ENCODE measurements around the gene KCNJ12.
"Not testable (repeated sequence)": the region's sequence is repeated elsewhere in the genome, so short reads cannot be mapped to it uniquely, and the experiment has no call there.

The KCNJ12 gene

DNA sequence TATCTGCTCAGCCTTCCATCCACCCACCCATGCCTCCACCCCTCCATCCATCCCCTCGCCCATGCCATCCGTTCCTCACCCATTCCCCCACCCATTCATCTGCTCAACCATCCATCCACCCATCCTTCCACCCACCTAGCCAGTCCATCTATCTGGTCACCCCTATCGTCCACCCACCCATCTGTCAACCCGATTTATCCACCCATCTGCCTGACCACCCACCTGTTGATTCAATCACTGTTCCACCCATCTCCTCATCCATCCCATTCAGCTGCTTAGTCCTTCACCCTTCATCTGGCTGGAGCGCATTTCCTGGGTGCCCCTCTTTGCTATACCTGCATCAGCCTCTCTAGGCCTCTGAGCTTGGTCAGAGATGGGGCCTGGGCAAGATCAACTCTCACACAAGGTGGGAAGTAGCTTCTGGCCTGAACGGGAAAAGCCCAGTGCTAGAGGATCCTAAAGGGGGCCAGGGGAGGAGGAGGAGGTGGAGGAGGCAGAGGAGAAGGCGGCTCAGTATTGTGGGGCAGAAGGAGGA, 32.7 kb downstream of the KCNJ12 start:
- DNase-seq = not testable (repeated sequence)

DNA sequence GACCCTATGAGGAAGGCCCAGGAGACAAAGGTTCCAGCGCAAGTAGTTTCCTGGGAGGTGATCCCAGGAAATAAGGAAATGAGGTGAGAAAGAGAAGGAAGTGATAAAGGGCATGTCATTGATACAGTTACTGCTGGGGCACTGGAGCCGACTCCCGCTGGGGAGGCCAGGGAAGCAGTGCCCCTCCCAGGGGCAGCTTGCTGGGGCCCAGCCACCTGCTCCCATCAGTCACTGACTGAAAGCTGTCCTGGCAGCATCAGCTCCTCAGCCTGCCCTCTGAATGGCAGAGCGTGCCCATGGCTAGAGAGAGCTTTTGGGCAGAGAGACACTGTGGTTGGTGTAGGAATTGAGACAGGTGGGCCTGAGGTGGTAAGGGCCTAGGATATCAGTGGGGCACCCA, 33.2 kb downstream of the KCNJ12 start:
- DNase-seq = not testable (repeated sequence)

DNA sequence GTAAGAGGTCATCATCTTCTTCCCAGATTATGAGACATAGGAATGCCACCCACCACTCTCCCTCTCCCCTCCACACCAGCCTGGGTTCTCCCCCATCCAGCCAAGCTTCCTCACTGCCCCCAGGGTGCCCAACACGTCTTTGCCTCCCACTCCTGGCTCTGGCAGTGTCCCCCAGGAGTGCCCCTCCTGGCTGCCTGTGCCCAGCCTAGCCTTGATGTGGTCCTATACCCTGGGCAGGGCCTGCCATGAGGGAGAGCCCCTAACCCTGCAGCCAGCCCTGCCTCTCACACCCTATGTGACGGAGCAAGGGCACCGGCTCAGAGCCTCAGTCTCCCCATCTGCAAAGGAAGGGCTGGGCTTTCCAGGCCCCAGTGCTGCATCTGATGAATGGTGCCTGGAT, 33.8 kb downstream of the KCNJ12 start:
- DNase-seq = not testable (repeated sequence)

DNA sequence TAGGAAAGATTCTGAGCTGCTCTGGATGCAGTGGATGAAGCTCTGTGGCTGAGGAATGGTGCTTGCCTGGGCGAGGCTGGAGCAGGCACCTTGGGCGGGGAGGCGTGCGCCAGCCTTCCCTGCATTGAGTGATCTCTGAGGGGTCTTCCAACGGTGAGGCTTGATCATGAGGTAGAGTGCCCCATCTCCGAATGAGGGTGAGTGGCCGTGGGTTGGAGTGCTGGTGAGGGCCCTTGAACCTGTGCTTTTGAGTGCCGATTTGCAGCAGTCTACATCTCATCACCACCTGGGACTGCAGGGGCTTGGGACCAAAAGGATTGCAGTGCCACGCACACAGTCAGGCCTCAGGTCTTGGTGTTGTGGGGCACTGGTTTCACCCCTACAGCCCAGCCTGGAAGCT, 34.2 kb downstream of the KCNJ12 start:
- DNase-seq = not testable (repeated sequence)

DNA sequence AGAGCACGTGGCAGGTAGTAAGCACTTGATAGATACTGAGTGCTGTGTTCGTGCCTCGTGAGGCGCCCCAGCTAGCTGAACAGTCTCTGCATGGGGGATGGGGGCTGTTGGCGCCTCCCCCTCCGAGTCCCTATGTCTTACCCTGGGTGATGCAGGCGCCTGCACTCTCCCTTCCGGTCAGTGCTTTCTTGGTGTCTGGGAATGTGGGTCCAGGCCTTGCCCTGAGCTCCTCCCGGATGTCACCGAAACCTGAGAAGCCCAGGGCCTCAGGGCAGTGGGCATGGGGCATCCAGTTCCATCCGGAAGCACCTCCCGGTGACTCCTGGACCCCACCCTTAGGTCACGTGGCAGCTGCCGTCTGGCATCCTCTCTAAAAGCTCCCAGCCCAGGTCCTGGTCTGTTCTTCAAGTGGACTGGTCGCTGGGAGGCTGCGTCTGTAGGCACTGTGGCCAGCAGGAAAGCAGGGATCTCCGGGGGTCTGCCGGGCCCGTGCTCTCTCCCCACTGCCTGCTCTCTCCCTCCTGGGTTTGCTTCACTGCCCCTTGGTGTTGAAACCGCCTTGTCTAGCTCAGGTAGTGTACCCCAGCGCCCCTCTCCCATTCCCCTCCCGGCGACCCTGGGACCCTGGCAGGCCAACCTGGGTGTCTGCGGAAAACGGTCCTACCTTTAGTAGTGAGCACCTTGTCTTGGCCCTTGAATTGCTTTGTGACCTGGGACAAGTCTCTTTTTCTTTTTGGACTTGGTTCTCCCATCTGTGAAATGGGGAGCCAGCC, 34.9 kb downstream of the KCNJ12 start:
- DNase-seq = not testable (repeated sequence)

DNA sequence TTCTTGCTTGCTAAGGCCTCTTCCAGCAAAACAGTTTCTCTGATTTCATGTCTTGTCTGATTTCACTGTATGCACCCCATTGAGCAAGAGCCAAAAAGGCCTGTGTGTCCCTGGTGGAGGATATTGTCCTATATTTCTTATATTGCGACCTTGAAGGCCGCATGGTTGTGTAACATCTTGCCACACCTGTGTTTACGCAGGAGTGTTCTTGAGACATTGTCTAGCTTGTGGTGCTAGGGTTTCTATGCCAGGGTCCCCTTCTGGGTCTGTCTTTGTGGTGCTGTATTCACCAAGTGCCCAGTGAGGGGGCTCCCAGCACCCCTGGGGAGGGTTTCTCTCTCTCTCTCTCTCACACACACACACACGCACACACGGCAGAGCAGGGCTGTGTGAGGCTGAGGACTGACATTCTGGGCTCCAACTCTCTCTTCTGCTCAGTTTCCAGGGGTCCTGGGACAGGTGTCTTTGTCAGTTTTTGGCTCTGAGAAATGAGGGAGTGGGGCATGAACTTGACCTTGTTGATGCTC, 35.6 kb downstream of the KCNJ12 start:
- DNase-seq = not testable (repeated sequence)

DNA sequence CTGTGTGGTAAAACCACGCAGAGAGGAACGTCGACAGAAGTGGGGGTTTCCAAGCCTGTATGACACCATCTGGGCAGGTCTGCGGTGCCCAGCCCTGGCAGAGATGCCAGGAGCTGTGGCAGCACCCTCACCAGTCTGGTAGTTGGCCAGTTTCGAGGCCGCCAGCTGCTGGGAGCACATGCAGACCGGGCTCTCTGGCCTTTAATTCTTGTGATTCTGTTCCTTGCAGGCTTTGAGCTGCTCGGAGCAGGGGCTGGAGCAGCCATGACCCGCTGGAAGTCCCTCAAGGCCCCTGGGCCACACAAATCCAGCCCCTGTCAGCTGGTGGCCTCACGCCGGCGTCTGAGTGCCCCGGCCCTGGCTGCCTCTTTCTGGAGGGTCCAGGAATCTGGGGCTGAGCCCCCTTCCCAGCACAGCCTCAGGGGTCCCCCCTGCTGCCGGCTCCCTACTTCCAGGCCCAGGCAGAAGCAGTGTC, 36.1 kb downstream of the KCNJ12 start:
- not testable (repeated sequence) for DNase-seq

DNA sequence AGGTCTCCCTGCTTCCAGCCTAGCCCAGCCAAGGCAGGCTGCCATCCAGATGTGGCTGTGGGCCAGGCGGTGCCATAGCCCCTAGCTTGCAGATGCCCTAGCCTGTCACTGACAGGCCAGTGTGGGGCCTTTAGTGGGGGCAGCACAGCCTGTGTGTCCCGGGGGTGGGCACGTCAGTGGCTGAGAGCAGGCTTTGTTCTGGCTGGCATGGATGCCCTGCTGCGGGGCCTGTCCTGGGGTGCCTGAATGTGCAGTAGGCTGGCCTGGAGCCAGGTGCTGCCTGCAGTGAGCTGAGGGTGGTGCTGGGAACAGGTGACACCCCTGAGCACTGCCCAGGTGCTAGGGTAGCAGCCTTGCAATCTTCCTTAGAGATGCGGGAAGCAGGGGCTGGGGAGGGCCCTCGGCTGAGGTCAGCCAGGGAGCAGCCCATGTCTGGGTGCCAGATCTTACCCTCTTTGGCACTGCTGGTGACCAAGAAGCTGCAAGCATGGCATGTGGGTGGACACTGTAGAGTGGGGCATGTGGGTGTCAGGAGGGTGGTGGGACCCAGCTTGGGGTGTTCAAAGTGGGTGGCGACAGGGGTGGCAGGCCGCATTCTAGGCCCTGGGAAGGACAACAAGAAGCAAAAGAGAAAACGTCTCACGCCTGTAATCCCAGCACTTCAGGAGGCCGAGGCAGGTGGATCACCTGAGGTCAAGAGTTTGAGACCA, 37.6 kb downstream of the KCNJ12 start:
- DNase-seq = not testable (repeated sequence)

DNA sequence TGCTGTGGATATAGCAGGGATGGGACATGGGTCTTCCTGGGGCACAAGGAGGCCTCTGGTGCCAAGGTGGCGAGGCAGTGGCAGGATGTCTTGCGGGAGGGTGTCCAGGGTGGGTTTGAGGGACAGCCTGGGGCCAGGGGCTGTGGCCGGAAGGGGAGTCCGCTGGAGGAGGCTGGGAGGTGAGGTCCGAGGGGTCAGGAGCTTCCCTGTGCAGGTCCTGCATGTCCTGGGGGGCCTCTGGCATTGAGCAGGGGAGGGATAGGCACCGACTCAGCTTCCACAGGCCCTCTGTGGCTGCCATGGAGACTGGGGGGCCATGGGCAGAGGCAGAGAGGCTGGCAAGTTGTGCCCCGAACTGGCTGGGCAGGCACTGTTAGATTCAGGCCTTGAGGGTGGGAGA, 38.5 kb downstream of the KCNJ12 start:
- not testable (repeated sequence) for DNase-seq

DNA sequence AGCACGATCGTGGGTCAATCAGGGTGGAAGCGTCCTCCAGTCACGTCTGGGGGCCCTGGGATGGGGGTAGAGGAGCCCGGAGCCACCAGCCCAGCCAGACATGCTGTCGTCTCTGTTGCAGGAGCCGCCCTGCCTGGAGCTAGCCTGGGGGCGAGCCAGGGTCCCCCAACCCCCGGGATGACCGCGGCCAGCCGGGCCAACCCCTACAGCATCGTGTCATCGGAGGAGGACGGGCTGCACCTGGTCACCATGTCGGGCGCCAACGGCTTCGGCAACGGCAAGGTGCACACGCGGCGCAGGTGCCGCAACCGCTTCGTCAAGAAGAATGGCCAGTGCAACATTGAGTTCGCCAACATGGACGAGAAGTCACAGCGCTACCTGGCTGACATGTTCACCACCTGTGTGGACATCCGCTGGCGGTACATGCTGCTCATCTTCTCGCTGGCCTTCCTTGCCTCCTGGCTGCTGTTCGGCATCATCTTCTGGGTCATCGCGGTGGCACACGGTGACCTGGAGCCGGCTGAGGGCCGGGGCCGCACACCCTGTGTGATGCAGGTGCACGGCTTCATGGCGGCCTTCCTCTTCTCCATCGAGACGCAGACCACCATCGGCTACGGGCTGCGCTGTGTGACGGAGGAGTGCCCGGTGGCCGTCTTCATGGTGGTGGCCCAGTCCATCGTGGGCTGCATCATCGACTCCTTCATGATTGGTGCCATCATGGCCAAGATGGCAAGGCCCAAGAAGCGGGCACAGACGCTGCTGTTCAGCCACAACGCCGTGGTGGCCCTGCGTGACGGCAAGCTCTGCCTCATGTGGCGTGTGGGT, 39.2 kb downstream of the KCNJ12 start:
- DNase-seq = not testable (repeated sequence)

DNA sequence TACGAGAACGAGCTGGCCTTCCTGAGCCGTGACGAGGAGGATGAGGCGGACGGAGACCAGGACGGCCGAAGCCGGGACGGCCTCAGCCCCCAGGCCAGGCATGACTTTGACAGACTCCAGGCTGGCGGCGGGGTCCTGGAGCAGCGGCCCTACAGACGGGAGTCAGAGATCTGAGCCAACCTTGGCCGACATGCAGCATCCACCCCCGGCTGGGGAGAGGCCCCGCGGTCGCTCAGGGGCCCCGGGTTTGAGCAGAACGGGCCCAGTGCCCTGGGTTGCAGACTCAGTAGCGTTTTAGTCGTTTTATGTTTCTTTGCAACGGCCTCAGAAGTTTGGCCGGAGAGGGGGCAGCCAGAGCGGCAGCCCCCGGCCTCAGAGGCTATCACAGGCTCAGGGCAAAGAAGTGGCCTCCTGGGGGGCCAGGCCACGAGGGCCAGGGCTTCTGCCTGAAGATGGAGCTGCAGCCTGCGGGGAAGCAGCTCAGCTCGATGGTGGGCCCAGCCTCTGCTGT, 40.4 kb downstream of the KCNJ12 start:
- not testable (repeated sequence) for DNase-seq

DNA sequence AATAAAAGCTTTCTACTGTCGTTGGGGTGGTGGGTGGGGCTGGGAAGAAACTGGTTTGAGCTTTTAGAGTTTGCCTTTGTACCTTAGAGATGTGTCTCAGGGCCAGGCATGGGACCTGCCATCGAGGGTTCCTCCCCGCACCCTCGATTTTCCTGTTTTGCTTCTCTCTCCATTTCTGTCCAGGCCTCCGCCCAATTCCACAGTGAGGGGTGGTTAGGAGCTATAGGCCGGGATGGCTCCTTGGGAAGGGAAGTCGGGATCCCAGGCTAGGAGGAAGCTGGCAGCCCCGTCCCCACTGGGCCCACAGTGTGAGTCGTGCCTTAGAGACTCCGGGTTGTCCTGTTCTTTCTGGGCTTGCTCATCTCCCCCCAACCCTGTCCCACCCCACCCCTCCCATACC, 41.2 kb downstream of the KCNJ12 start:
- not testable (repeated sequence) for DNase-seq

DNA sequence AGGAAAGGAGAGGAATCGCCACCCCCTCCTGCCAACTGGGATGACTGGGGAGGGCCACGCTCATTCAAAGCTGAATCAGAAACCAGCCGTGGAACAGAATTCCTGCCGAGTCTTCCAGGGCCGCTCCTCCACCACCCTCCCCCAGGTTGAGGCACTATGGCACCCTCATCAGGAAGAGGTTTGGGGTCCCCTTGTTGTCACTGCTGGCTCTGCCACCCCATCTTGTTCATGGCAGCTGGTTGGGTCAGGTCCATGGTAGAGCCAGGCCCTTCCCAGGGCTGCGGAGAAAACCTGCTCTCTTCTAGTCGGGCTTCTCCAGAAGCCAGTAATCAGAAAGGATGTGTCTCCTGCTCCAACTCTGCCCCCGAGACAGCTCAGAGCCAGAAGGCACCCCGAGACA, 41.8 kb downstream of the KCNJ12 start:
- no peak for DNase-seq

DNA sequence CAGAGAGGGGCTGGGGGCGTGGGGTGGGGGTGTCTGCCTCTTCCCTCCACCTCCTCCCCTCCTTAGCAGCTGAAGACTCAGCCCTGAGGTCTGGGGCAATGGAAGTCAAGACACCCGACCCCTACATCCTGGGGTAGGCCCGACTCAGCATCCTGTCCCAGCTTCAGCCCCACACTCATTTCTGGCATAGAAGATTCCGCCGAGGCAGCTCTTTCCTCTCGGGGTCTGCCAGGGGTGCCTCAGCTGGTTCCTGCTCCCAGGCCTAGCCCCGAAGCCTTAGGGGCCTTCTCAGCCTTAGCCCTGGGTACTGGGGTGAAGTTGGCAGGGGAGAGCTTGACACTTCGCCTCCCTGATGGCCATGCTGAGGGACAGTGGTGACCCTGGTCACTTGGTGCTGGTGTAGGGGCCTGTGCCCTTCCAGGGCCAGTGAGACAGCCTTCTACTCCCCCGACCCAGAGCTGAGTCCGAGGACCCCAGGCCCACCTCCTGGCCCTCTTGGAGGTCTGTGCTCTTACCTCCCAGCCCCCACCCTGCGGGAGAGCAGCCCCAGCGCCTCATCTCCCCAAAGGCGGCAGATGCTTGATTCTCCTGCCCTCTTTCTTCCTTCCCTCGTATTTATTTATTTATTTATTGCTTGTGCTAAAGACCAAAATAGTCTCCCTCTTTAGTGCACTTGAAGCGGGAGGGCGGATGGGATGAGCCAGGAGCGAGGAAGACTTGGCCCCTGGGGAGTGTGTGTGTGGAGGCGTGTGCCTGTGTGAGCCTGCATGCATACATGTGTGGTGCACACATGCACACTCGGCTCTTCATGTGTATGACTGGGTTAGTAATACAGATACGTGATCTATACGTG, 42.5 kb downstream of the KCNJ12 start:
- no peak for DNase-seq

DNA sequence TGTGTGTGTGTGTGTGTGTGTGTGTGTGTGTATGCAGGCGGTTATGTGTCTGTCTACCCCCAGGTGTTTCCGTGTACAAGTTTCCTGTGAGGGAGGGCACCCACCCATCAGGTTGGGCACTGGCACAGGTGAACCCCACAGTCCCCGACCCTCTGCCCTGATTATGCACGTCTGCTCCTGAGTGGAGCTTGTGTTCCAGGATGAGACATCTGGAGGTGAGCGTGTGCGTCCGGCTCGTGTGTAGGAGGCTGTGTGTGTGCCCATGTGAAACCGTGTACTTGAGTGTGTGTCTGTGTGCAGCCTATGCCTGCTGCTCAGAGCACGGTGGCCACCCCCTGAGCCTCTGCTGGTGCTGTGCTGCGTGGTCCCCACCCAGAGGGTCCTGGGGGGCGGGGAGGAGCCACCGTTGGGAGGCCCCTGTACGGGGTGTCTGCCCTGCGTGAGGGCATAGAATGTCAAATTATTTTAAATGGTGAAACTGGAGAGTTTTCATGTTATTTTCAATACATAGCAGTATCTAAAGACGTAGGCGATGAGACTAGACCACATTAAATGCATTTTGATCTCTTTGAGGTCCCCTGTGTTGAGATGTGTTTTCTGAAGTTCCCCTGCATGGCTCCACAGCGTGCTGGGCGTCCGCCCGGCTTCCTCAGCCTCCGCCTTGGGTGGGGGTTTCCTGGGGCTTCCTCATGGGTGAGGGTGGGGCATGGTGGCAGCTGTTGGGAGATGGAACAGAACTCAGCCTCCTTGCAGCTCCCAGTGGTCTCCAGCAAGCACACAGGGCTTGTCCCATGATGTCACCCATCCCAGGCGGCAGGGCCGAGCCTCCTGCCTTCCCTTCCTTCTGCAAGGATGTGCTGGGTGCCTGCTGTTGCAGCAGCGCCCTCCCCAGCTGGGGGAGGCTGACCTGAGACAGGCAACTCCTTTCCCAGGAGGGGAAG, 43.4 kb downstream of the KCNJ12 start:
- DNase-seq = no peak

DNA sequence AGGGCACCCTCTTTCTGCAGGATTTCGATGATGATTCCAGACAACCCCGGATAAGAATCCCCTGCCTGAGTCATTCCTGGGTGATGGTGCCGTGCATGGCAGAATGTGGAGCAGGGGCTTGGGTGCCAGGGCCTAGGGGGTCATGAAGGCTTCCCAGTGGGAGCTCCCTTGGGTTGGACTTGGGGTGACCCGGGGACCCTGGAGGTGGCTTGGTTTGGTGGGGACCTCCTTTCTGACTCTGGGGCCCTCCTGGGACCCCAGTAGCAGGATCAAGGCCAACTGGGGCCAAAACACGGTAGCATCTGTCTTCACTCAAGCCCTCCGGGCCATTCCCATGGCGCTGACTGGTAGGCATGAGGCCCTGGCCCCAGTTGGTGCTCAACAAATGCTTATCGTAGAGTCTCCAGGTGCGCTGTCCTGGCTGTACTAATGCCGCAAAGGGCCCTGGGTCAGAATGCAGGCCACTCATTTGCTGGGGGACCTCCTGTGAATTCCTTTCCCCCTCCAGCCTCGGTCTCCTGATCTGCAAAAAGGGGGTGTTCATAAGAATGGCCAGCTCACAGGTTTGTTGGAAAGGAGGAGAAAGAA, 44.4 kb downstream of the KCNJ12 start:
- DNase-seq = not testable (repeated sequence)

DNA sequence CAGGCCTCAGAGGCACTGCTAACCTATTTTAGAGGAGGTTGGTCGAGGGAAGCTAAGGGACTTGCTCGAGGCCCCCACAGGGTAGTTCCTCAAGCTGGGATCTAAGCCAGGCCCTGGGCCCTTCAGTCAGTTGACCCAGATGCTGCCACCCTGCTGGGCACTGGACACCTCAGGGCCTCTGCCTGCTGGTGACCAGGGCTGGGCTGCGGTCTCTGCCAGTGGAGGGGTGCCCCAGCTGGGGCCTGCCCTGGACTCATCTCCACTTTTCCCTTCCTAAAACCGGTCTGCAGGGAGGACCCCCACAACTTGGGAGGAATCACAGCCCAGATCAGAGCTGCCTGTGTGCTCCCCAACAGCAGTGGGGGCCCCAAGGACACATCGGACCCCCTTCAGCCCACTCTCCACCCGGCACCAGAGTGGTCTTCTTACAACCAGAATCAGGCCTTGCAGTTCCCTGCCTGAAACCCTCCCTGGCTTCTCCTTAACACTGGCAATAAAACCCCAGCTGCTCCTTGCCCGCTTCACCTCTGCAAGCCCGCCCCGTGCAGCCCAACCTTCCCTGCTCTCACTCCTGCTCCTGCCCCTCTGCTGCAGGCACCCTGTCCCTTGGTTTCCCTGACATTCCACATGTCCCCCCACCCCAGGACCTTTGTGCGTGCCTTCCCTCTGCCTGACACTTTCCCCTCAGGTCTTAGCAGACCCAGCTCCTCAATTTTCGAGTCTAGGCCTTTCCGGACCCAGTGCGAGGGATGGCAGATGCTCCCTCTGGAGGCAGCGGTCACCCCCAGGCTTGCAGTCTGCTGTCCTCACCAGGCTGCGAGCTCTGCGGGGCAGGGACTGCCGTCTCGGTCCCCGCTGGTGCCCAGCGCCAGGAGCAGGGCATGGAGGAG, 45.5 kb downstream of the KCNJ12 start:
- not testable (repeated sequence) for DNase-seq

DNA sequence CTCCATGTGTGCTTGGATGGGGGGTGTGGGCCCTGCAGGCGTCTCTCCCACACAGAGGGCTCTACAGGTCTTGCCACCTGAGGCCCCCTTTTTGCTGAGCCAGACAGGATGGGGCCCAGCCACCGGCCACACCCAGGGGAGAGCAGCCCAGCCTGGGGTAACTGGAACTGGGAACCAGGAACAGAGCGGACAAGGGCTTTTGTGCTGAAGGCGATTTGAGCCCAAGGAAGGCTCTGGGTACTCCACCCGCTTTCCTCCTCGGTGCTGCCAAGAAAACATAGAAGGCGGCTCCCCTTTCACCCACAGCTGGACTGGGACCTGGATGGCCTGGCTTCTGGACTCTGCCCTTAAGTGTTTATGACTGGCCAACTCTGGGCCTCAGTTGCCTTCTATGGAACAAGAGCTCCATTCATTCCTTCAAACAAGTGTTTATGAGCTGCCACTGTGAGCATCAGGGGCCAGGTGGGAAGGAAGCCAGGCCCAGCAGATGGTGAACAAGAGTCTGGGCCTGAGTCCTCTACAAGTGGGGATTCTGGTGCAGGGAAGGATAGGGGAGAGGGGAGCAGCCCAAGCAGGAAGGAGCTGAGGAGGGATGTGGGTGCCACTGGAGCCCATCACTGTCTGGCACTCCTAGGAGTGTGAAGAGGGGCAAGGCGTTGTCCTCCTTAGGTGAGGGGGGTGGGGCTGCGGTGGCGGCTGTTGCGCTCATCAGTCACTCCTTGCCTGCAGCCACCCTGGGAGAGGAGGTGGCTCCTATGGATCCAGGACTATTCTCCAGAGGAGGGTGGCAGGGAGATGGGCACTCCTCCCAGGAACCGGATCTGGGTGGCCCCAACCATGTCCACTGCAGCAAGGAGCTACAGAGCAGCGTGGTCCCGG, 46.4 kb downstream of the KCNJ12 start:
- DNase-seq = not testable (repeated sequence)

Measured in DMS 273 treated with DMSO at 0.1 percent for 48 hours (cell line).